IMR-90 (cell line): ENCODE data around the gene SLC35F3. TPM values are rescaled to one million over a fixed set of nuclear protein-coding genes. Genes with fewer than 3 reads are reported as not detected.

ENCODE experiments used
- ATAC-seq: fragments of 200-7000 bp; cut with Tn5 transposase; 2 replicates; pipeline ENCODE4 v1.9.1; 2020; ENCODE audit warnings: low read depth, mild to moderate bottlenecking, moderate library complexity
- BruUV-seq: library from RNA; stranded (reverse); fragments of 400-500 nt; replicated peaks from 2 replicates; lab custom pipeline; 2021; lab: Mats Ljungman, UMichigan
- CTCF ChIA-PET: fragments of 300-600 bp; formaldehyde crosslinking; extraction: SDS; loops from one replicate; lab custom pipeline; 2021; ENCODE audit warnings: antibody characterized with exemption; lab: Yijun Ruan, JAX
- POLR2A ChIA-PET: fragments of 300-600 bp; sonication (Branson Sonifier 250); formaldehyde crosslinking; loops from one replicate; lab custom pipeline; 2022; ENCODE audit warnings: antibody characterized with exemption; ENCODE audit not compliant: unreplicated experiment; lab: Charles Lee
- DNase-seq: peaks from one replicate; pipeline ENCODE4 v3.0.0; 2013
- H2AFZ ChIP-seq: replicated peaks from 2 replicates; pipeline ENCODE3; 2013; ENCODE audit warnings: low read length, mild to moderate bottlenecking; ENCODE audit not compliant: poor library complexity
- H2AK5ac ChIP-seq: 2 replicates; pipeline ENCODE4 v1.6.1; 2013; ENCODE audit warnings: low read depth, low read length, inconsistent platforms
- H2AK9ac ChIP-seq: replicated peaks from 2 replicates; pipeline ENCODE3; 2013; ENCODE audit warnings: mild to moderate bottlenecking, low read depth, low read length, moderate library complexity; ENCODE audit not compliant: poor library complexity
- H2BK120ac ChIP-seq: 2 replicates; pipeline ENCODE4 v1.6.1; 2013; ENCODE audit warnings: low read depth, low read length, inconsistent platforms
- H2BK15ac ChIP-seq: 3 replicates; pipeline ENCODE4 v1.6.1; 2013; ENCODE audit warnings: low read depth, low read length, inconsistent platforms
- H2BK20ac ChIP-seq: 2 replicates; pipeline ENCODE4 v1.6.1; 2013; ENCODE audit warnings: low read depth, mild to moderate bottlenecking, inconsistent platforms, low read length, moderate library complexity
- H2BK5ac ChIP-seq: 2 replicates; pipeline ENCODE4 v1.6.1; 2013; ENCODE audit warnings: mild to moderate bottlenecking, low read depth, low read length, inconsistent platforms; ENCODE audit not compliant: poor library complexity, severe bottlenecking
- H3K14ac ChIP-seq: replicated peaks from 2 replicates; pipeline ENCODE4 v1.6.1; 2013; ENCODE audit warnings: low read depth, low read length, inconsistent platforms
- H3K18ac ChIP-seq: 2 replicates; pipeline ENCODE4 v1.6.1; 2013; ENCODE audit warnings: low read depth, low read length, control low read depth
- H3K23ac ChIP-seq: 2 replicates; pipeline ENCODE4 v1.6.1; 2013; ENCODE audit warnings: low read depth, low read length, inconsistent platforms
- H3K27ac ChIP-seq: 2 replicates; pipeline ENCODE4 v1.5.1; 2013; ENCODE audit warnings: mild to moderate bottlenecking, control low read depth, low read length; ENCODE audit not compliant: insufficient read depth
- H3K27me3 ChIP-seq: 2 replicates; pipeline ENCODE4 v1.6.1; 2013; ENCODE audit warnings: low read length; ENCODE audit not compliant: control insufficient read depth, insufficient read depth
- H3K36me3 ChIP-seq: 2 replicates; pipeline ENCODE4 v1.6.1; 2013; ENCODE audit warnings: low read length, mixed read lengths; ENCODE audit not compliant: control insufficient read depth, insufficient read depth
- H3K4ac ChIP-seq: 2 replicates; pipeline ENCODE4 v1.6.1; 2013; ENCODE audit warnings: low read depth, low read length, inconsistent platforms
- H3K4me1 ChIP-seq: 2 replicates; pipeline ENCODE4 v1.6.1; 2013; ENCODE audit warnings: low read length, mixed read lengths; ENCODE audit not compliant: control insufficient read depth, insufficient read depth
- H3K4me2 ChIP-seq: 2 replicates; pipeline ENCODE4 v1.6.1; 2013; ENCODE audit warnings: low read depth, mild to moderate bottlenecking, control low read depth, low read length, moderate library complexity
- H3K4me3 ChIP-seq: 2 replicates; pipeline ENCODE4 v1.5.1; 2013; ENCODE audit warnings: low read depth, mild to moderate bottlenecking, control low read depth, low read length, moderate library complexity; ENCODE audit not compliant: insufficient read depth
- H3K56ac ChIP-seq: 2 replicates; pipeline ENCODE4 v1.6.1; 2013; ENCODE audit warnings: low read length, inconsistent platforms; ENCODE audit not compliant: insufficient read depth; ENCODE audit errors: extremely low read depth
- H3K79me1 ChIP-seq, 2 experiments: 2 replicates each; pipeline ENCODE4 v1.6.1; 2013; ENCODE audit warnings: low read length in 2 of 2, inconsistent platforms in 1 of 2, low read depth in 1 of 2
- H3K9ac ChIP-seq: 2 replicates; pipeline ENCODE4 v1.6.1; 2013; ENCODE audit warnings: low read depth, low read length, control low read depth
- H3K9me1 ChIP-seq: 2 replicates; pipeline ENCODE4 v1.6.1; 2013; ENCODE audit warnings: low read length, inconsistent platforms; ENCODE audit not compliant: insufficient read depth
- H3K9me3 ChIP-seq: 2 replicates; pipeline ENCODE4 v1.6.1; 2013; ENCODE audit warnings: low read length; ENCODE audit not compliant: control insufficient read depth, insufficient read depth
- H4K20me1 ChIP-seq: 2 replicates; pipeline ENCODE4 v1.6.1; 2013; ENCODE audit warnings: low read length, inconsistent platforms; ENCODE audit not compliant: insufficient read depth
- H4K5ac ChIP-seq: 2 replicates; pipeline ENCODE4 v1.6.1; 2013; ENCODE audit warnings: mild to moderate bottlenecking, low read depth, low read length, control low read depth
- H4K8ac ChIP-seq, 2 experiments: 2 replicates each; pipeline ENCODE4 v1.6.1; 2013; ENCODE audit warnings: low read depth in 2 of 2, low read length in 2 of 2, control low read depth in 1 of 2, inconsistent platforms in 1 of 2
- H4K91ac ChIP-seq: 2 replicates; pipeline ENCODE4 v1.6.1; 2013; ENCODE audit warnings: low read depth, low read length, inconsistent platforms; ENCODE audit not compliant: insufficient read depth
- MAFK ChIP-seq: IDR thresholded peaks from 2 replicates; pipeline ENCODE4 v1.6.1; 2012; ENCODE audit warnings: low read depth, low read length, improper control_type of control experiment
- NFE2L2 ChIP-seq: fragments of 150-350 bp; IDR thresholded peaks from 2 replicates; pipeline ENCODE4 v1.6.1; 2016; ENCODE audit warnings: low read depth, mild to moderate bottlenecking, low read length
- POLR2A ChIP-seq: IDR thresholded peaks from 2 replicates; pipeline ENCODE4 v1.6.1; 2012; ENCODE audit warnings: mild to moderate bottlenecking, low read depth, low read length
- RCOR1 ChIP-seq: IDR thresholded peaks from 2 replicates; pipeline ENCODE4 v1.6.1; 2012; ENCODE audit warnings: mild to moderate bottlenecking, low read length, improper control_type of control experiment; ENCODE audit not compliant: insufficient replicate concordance
- SMC3 ChIP-seq: fragments of 150-350 bp; IDR thresholded peaks from 2 replicates; pipeline ENCODE4 v1.6.1; 2016; ENCODE audit warnings: low read depth, mild to moderate bottlenecking, antibody characterized with exemption, low read length, moderate library complexity
- WGBS, 2 experiments: methylation state at CpG; one replicate each; pipeline versions ENCODE4 v1.1.5 to v1.1.7; 2013; ENCODE audit warnings: missing lambda C conversion rate in 2 of 2; ENCODE audit not compliant: insufficient read length in 1 of 2; ENCODE audit errors: extremely low coverage in 2 of 2; 5-methylcytosine and 5-hydroxymethylcytosine counted together
- dilution Hi-C: fragments of 300-500 bp; cut with HindIII; formaldehyde crosslinking; loops from one replicate; pipeline ENCODE4 v1.14.3; 2018; ENCODE audit warnings: low sequenced_read_pairs; ENCODE audit not compliant: unreplicated experiment
- in situ Hi-C: fragments of 300-500 bp; cut with MboI; formaldehyde crosslinking; loops from 3 replicates; pipeline ENCODE4 v1.14.3; 2019; ENCODE audit warnings: low sequenced_read_pairs, inconsistent platforms, mixed read lengths
- intact Hi-C: fragments of 100-400 bp; cut with micrococcal nuclease; formaldehyde crosslinking; loops from 2 replicates; pipeline ENCODE4 v1.10.0; 2022
- polyA plus RNA-seq, 3 experiments: library from polyadenylated mRNA; depleted of rRNA; stranded (reverse); fragments of >200 nt; gene quantifications; 2 replicates each; pipeline ENCODE4 v1.2.3, GENCODE V29; 2012; ENCODE audit warnings: low replicate concordance in 1 of 3
- total RNA-seq: library from RNA; depleted of rRNA; stranded (reverse); fragments of >200 nt; gene quantifications from 2 replicates; pipeline ENCODE4 v1.2.3, GENCODE V29; 2012

Gene SLC35F3
- total and polyA plus RNA-seq, 2 of the 4 experiments (the other 2 are of a cell fraction), result under 0.01 to 0.17 TPM

GRCh38 chr1:234149217-234149616 lies 244.7 kb downstream of the SLC35F3 start:
- CTCF ChIA-PET, result no interaction called here

More at GRCh38 chr1:234149217-234149616, 244.7 kb downstream of the SLC35F3 start:
- Histone ChIP-seq H4K91ac (peak overlapping the region; percentile 63; the same call in 1 of the 2 replicates), H3K27me3 (no peaks in the 10 kb centered on the region), H4K5ac (peak overlapping the region; percentile 92; the same call in 1 of the 2 replicates), H3K56ac (no peak overlapping the region), H2BK5ac (peak overlapping the region; percentile 95), H2AK5ac (no peak overlapping the region), H2BK20ac (peak overlapping the region; percentile 27; the same call in 1 of the 2 replicates), H3K4ac (peak overlapping the region; percentile 37; the same call in 1 of the 2 replicates), H2AK9ac (no peak overlapping the region), H3K9me1 (no peaks in the 10 kb centered on the region), H3K9ac (no peak overlapping the region), H2BK15ac (0 out of 3 replicates have a peak overlapping the region, but pooled peaks have one; percentile 44), H3K4me2 (peak overlapping the region; percentile 63; the same call in 1 of the 2 replicates), H3K14ac (peak overlapping the region; percentile 23; the same call in 1 of the 2 replicates), H3K4me1 (peaks cover 7% of the 10 kb centered on the region; the same call in 1 of the 2 replicates), H2BK120ac (peak overlapping the region; percentile 53; the same call in 1 of the 2 replicates), H4K20me1 (no peaks in the 10 kb centered on the region), H3K18ac (peak overlapping the region; percentile 98; the same call in 1 of the 2 replicates), H4K8ac (peak overlapping the region in 1 of 2 experiments; percentile 79; a peak in 3 of 4 replicates), H3K27ac (peak overlapping the region; percentile 48), H2AFZ (no peak overlapping the region), H3K36me3 (no peaks in the 10 kb centered on the region), H3K4me3 (no peak overlapping the region), H3K9me3 (no peaks in the 10 kb centered on the region), H3K23ac (peak overlapping the region; percentile 56; the same call in 1 of the 2 replicates), H3K79me1 (no peaks in the 10 kb centered on the region)
- intact Hi-C loops, result no loop called here
- dilution Hi-C loops, result no loop called here
- in situ Hi-C loops, result loop anchor here (25.0 kb wide), 2 partner anchors 163 to 963 kb away; no protein-coding TSS in a partner anchor
- peak; percentile 46 for ATAC-seq
- WGBS, 2 experiments, result no CpG with 5 or more reads among the region's 3 CpGs
- peak; percentile 75 for DNase-seq
- BruUV-seq, result no TSS peak
- POLR2A ChIA-PET, result no interaction called here
- TF ChIP-seq POLR2A, result no peak
- TF ChIP-seq SMC3, result no peak
- no peak for TF ChIP-seq MAFK
- TF ChIP-seq RCOR1, result no peak
- TF ChIP-seq NFE2L2, result no peak
